GM21723 (cell line): Measurements from ENCODE around the gene PTCD2.
A peak's percentile ranks its signal among the peaks of the same experiment; 100 is the strongest.

Experiments
- ATAC-seq: cut with Tn5 transposase; IDR thresholded peaks from one replicate; pipeline ENCODE4 v1.9.1; 2021; ENCODE audit warnings: mild to moderate bottlenecking, moderate library complexity; ENCODE audit not compliant: unreplicated experiment

Gene PTCD2

GRCh38 chr5:72295539-72295938, 24.6 kb upstream of the PTCD2 start:
- no peak for ATAC-seq

DNA sequence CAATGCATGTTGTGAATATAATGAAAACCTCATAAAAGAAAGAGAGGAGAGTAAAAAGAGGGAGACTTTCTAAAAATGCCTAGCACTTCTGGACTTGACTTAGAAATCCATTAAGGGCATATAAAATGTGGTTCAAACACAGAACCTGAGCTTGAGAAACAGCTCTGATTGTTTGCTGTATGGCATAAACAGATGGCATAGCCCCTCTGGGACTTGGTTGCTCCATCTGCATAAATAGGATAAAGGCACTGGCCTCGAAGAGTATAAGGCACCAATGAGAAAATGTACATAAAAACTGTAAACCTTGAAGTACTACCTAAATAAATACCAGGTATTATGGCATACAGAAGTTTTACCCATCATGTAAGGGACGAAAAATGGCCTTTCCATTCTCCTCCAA, 23.9 kb upstream of the PTCD2 start:
- ATAC-seq: no peak

- ATAC-seq: peak; percentile 33
Observed at GRCh38 chr5:72298136-72298535, 22.0 kb upstream of the PTCD2 start.

- no peak for ATAC-seq
Observed at GRCh38 chr5:72298711-72299110, 21.5 kb upstream of the PTCD2 start.

DNA sequence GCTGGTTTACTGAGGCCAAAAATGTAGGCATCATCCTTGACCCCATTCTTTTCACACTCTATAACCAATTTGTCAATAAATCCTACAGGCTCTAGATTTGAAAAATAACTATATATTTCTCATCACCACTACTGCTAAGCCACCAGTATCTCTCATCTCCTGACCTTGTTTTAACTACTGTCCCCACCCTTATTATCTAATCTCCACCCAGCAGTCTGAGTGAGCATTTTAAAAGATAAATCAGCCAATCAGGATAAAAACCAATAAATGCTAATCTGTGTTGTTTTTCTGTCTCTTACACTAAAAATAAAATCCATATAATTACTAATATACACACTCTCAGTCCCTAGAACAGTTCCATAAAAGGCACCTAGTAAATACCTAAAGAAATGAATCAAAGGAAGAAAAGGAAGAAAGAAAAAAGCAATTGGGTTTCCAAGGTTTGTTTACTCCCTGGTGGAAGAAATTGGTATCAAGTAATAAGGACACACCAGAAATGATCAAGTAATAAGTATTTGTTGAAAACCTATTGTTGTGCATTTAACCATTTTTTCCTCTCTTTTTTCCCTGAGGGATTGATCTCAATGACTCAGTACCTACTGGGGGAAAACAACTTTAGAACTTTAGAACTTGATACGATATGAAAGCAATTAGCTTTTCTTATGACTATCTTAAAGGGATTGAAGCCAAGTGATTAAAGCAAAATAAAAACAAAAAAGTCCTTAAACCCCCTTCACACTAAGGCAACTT, 19.4 kb upstream of the PTCD2 start:
- no peak for ATAC-seq

DNA sequence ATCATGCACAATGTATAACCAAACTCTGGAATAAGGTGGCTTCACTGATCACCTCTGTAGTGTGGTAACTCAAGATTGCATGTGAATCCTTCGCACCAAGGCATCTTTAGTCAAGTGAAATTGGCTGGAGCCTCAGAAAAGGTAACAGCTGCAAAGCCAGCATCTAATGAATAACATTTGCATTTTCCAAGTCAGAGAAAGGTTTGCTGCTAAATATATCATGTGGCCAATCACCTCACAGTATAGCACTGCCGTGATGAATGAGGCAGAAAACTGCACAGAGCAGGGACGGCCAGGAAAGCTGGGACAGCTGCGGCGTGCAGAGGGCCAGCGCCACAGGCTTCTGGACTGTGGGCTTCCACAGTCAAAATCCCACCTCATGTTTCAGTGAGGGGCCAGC, 18.6 kb upstream of the PTCD2 start:
- peak; percentile 59 for ATAC-seq

- no peak for ATAC-seq
Observed at GRCh38 chr5:72302171-72302570, 18.0 kb upstream of the PTCD2 start.

- ATAC-seq: no peak
Observed at GRCh38 chr5:72305194-72306142, 14.7 kb upstream of the PTCD2 start.

DNA sequence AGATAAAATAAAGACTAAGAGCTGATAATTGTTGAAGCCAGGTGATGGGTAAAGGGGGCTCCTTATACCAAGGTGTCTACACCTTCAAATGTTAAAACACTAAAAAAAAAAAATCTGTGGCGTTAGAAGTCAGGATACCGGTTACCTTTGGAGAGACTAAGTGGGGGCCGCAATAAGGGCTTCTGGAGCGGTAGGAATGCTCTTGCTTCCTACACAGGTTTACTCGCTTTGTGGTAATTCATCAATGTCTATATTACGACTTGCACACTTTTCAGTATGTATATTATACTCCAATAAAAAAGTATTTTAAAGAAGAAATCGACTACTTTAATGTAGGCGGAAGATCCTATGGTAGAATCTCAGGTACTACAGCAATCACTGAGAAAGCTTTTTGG, 12.6 kb upstream of the PTCD2 start:
- ATAC-seq: no peak

- ATAC-seq: peak; percentile 94
Observed at GRCh38 chr5:72307968-72308852, 12.0 kb upstream of the PTCD2 start.

DNA sequence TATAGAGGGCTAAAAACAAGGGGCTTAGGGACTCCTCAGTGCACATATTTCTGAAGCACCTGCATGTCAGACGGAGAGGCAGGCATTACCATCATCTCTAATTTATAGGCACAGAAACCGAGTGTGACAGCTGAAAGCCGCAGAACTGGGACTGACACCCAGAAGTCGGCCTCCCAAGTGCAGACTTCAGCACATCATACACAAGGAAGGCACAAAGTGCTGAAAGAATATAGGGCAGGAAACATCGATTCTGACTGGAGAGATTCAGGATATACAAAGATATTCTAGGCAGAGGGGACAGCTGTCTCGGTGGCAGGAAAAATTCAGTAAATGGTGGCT, 11.4 kb upstream of the PTCD2 start:
- no peak for ATAC-seq

GRCh38 chr5:72313141-72313540, 7.0 kb upstream of the PTCD2 start:
- no peak for ATAC-seq

- ATAC-seq: no peak
Observed at GRCh38 chr5:72314571-72315172, 5.5 kb upstream of the PTCD2 start.

DNA sequence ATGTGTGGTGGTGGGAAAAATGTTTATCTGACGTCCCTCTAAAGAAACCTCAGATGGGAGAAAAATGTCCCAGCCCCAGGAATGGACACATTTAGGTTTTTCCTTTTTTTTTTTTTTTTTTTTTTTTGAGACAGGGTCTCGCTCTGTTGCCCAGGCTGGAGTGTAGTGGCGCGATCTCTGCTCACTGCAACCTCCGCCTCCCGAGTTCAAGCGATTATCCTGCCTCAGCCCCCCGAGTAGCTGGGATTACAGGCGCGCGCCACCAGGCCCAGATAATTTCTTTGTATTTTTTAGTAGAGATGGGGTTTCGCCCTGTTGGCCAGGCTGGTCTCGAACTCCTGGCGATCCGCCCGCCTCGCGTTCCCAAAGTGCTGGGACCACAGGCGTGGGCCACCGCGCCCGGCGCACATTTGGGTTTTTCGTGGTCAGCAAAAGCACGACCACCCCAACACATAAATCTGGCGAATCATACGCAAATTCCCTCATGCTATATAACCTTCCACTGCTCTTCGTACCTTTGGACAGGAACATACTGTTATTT, 668 bp upstream of the PTCD2 start:
- ATAC-seq: peak; percentile 3

DNA sequence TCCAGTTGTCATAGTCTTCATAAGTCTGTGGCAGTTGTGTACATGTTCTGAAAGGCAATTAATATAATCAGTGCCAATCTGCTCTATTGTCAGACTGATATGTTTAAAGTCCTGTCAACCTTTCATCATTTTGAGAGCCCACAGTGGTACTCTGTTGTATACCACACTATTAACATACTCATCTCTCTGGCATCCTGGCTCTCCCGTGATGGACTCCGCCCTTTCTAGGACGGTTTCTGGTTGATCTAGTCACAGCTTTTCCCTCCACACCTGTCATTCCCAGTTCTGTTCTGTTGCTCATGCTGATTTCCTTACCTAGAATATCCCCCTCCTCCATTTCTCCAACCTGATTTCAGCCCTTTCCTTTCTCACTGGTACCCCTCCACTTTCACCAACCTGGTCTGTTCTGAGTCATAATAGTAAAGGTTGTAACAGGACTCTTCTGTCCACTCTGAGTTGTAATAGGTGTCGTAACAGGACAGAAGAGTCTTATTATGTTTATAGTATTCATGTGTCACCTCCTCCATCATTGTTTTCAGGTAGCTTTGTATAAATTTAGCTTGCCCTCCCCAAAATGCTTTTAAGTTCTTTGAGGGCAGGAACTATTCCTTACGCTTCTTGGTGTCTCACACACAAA, 4.1 kb downstream of the PTCD2 start:
- ATAC-seq: no peak

DNA sequence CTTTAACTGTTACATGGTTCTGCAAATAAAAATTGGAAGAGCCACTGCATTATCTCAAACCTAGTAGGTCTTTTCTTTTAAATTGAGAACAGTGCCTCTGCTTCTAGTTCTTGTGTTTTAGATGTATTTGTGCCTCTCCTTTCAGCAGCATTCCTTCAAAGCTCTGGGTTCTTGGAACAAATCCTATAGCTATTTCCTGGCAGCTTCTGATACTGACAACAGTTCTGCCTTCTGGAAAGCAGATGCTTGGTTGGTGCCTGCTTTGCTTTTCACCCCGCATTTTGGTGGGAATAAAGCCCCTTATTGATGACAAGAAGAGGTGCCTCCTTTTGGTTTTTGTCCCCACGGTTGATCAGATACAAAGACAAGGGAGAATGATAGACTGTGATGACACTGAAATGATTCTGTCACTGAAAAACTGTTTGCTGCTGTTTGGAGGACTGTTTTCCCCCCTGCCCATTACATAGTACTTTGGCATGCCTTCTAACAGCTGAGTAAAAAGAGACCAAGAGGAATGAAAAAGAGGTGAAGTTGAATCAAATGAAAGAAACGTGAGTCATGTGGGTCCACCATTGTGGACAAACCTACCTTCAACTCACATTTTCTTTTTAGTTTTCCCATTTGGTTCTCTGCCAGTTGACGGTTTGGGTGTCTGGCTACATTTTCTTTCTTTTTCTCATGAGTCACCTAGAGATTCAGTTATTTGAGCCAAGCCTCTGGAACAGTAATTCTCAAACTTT, 5.6 kb downstream of the PTCD2 start:
- no peak for ATAC-seq

DNA sequence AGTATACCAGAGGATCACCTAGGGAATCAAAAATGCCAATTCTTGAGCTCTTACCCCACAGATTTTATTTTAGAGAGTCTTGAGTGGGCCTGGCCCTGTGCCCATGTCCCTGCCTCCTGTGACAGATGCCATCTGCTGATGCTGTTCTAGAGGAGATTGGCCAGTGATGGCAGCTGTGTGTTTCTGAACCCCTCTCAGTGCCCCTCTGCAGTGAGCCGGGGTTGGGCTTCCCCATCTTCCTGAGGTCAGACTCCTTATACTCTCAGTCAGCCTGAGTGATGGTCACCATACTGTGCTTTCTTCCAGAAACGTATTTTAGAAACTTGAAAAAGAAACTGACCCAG, 6.1 kb downstream of the PTCD2 start:
- no peak for ATAC-seq

- no peak for ATAC-seq
Observed at GRCh38 chr5:72328172-72328571, 8.0 kb downstream of the PTCD2 start.

GRCh38 chr5:72330712-72331111, 10.5 kb downstream of the PTCD2 start:
- ATAC-seq: no peak
